ENCODE results near the gene UNC45A.
"Not testable (repeated sequence)": the region's sequence is repeated elsewhere in the genome, so short reads cannot be mapped to it uniquely, and the experiment has no call there.

UNC45A gene

GRCh38 chr15:90902840-90903732 is 32.0 kb upstream of the UNC45A start, which contains the start of gene MAN2A2:
TSS of gene MAN2A2 (plus strand) at chr15:90903302. CDS start at chr15:90904208, 906 bp downstream.
- peak; percentile 38 to 80 (median 50) for DNase-seq

GRCh38 chr15:90903733-90904536 is 31.1 kb upstream of the UNC45A start:
- no peak for DNase-seq

GRCh38 chr15:90904746-90905145 is 30.3 kb upstream of the UNC45A start:
- DNase-seq, result no peak

GRCh38 chr15:90905306-90906180 is 29.5 kb upstream of the UNC45A start:
- DNase-seq, result no peak

GRCh38 chr15:90906181-90906849 is 28.8 kb upstream of the UNC45A start:
- no peak for DNase-seq

- no peak for DNase-seq
Measured at GRCh38 chr15:90907051-90907660, 27.9 kb upstream of the UNC45A start.

- no peak for DNase-seq
Measured at GRCh38 chr15:90907838-90908507, 27.1 kb upstream of the UNC45A start.

- DNase-seq, result not testable (repeated sequence)
Measured at GRCh38 chr15:90909449-90909848, 25.6 kb upstream of the UNC45A start.

- DNase-seq, result no peak
Measured at GRCh38 chr15:90909976-90910375, 25.1 kb upstream of the UNC45A start.

GRCh38 chr15:90910441-90911301 is 24.4 kb upstream of the UNC45A start:
- no peak for DNase-seq

GRCh38 chr15:90911302-90911623 is 23.8 kb upstream of the UNC45A start:
- DNase-seq, result no peak

- no peak for DNase-seq
Measured at GRCh38 chr15:90911906-90912769, 22.9 kb upstream of the UNC45A start.

GRCh38 chr15:90912770-90913075 is 22.4 kb upstream of the UNC45A start:
- no peak for DNase-seq

GRCh38 chr15:90913398-90913944 is 21.6 kb upstream of the UNC45A start:
- DNase-seq, result no peak

GRCh38 chr15:90914305-90915080 is 20.6 kb upstream of the UNC45A start:
- DNase-seq, result no peak

- DNase-seq, result no peak
Measured at GRCh38 chr15:90915216-90915807, 19.8 kb upstream of the UNC45A start.

GRCh38 chr15:90915808-90916440 is 19.2 kb upstream of the UNC45A start:
- DNase-seq, result no peak

Data from stimulated activated naive CD4-positive, alpha-beta T cell (primary cell).